ENCODE data around the gene PTPRG. TPM values are rescaled to one million over a fixed set of nuclear protein-coding genes. Genes with fewer than 3 reads are reported as not detected.
A peak's percentile ranks its signal among the peaks of the same experiment; 100 is the strongest.

Gene PTPRG
- total and polyA plus RNA-seq, 10 of the 15 experiments (the other 5 are each of a cell fraction or from before 2014, with no cell fraction given) = 0.29 to 20.7 (median 1.4) TPM

- TF ChIP-seq IRF3 (IDR thresholded peaks at IDR 0.05) = no peak
- TF ChIP-seq ELK1 (IDR thresholded peaks at IDR 0.05; ENCODE audit: low read depth, low read length) = no peak
- TF ChIP-seq NRF1 (conservative IDR thresholded peaks at IDR 0.05; ENCODE audit: low read depth, low read length) = no peak
Measured at GRCh38 chr3:62015111-62015510, 453.7 kb downstream of the PTPRG start (continued).

GRCh38 chr3:62019906-62020305, 458.5 kb downstream of the PTPRG start:
- ATAC-seq = peak; percentile 36; the same call in 2 of the 3 replicates
- FAIRE-seq = no peak
- CTCF ChIA-PET = interaction anchor here (0.6 to 1.2 kb wide), 2 partner anchors 47 to 100 kb away, joined by 3 to 4 read pairs; no protein-coding TSS in a partner anchor
- Histone ChIP-seq H4K20me1 (ENCODE audit: control insufficient read depth, insufficient read depth) (no peaks in the 10 kb centered on the region), H3K9me3 (replicated peaks; ENCODE audit: control insufficient read depth, insufficient read depth, low read length) (no peaks in the 10 kb centered on the region), H3K4me2 (ENCODE audit: control insufficient read depth, insufficient read depth) (no peak overlapping the region), H3K79me2 (ENCODE audit: control insufficient read depth, insufficient read depth, low read length) (no peaks in the 10 kb centered on the region), H3K27me3 (replicated peaks in 1 of 2; ENCODE audit: control insufficient read depth in 2 of 2, insufficient read depth in 2 of 2, low read length in 1 of 2) (no peaks in the 10 kb centered on the region), H3K4me3 (no peak overlapping the region), H3K9ac (ENCODE audit: control insufficient read depth, insufficient read depth, low read length) (no peak overlapping the region), H3K4me1 (ENCODE audit: control insufficient read depth, insufficient read depth, low read length) (no peaks in the 10 kb centered on the region), H3K27ac (ENCODE audit: control insufficient read depth, insufficient read depth) (no peak overlapping the region), H3K36me3 (ENCODE audit: control insufficient read depth in 2 of 2, insufficient read depth in 2 of 2, low read length in 1 of 2) (no peaks in the 10 kb centered on the region), H2AFZ (ENCODE audit: control insufficient read depth, low read depth, low read length) (no peak overlapping the region)
- whole genome bisulfite sequencing (ENCODE audit: insufficient coverage, insufficient replicate concordance, low lambda C conversion rate, missing lambda C conversion rate) = 0% methylated on average over 1 of the region's 1 CpG
- RAD21 ChIA-PET (ENCODE audit: unreplicated experiment) = interaction anchor here (0.8 kb wide), 1 partner anchor 13 kb away, joined by 4 read pairs; no protein-coding TSS in a partner anchor
- POLR2A ChIA-PET = no interaction called here
- SMC1A ChIA-PET (ENCODE audit: uncharacterized antibody, unreplicated experiment) = no interaction called here
- no TSS peak for BruUV-seq (replicated peaks)
- in situ Hi-C loops (cut with MboI) = no loop called here
- intact Hi-C loops (cut with micrococcal nuclease; ENCODE audit: unreplicated experiment) = no loop called here
- no peak for DNase-seq (ENCODE audit: low read depth, low spot score)
- TF ChIP-seq MYB (IDR thresholded peaks at IDR 0.05; ENCODE audit: borderline replicate concordance, low read depth, low read length) (no peak), JUNB (IDR thresholded peaks at IDR 0.05) (no peak), NKRF (conservative IDR thresholded peaks at IDR 0.05) (no peak), PAX8 (IDR thresholded peaks at IDR 0.05) (no peak), YBX1 (IDR thresholded peaks at IDR 0.05) (no peak), LARP7 (IDR thresholded peaks at IDR 0.05) (no peak), KLF5 (IDR thresholded peaks at IDR 0.05; ENCODE audit: partially characterized antibody) (no peak), NFYB (IDR thresholded peaks at IDR 0.05; ENCODE audit: insufficient read depth, low read depth, low read length) (no peak), ESRRA (IDR thresholded peaks at IDR 0.05; ENCODE audit: low read length) (no peak), NBN (IDR thresholded peaks at IDR 0.05) (no peak), WRNIP1 (IDR thresholded peaks at IDR 0.05; ENCODE audit: borderline replicate concordance, low read depth, low read length) (no peak), CREM (IDR thresholded peaks at IDR 0.05; ENCODE audit: low read depth) (no peak), CUX1 (IDR thresholded peaks at IDR 0.05; ENCODE audit: insufficient replicate concordance, low read depth, low read length) (no peak)
